IMR-90 (cell line): ENCODE results near the gene IL13RA1. TPM values are rescaled to one million over a fixed set of nuclear protein-coding genes. Genes with fewer than 3 reads are reported as not detected.
A peak's percentile ranks its signal among the peaks of the same experiment; 100 is the strongest.

Source experiments
- ATAC-seq: fragments of 200-7000 bp; cut with Tn5 transposase; 2 replicates; pipeline ENCODE4 v1.9.1; 2020; ENCODE audit warnings: low read depth, mild to moderate bottlenecking, moderate library complexity
- BruUV-seq: library from RNA; stranded (reverse); fragments of 400-500 nt; replicated peaks from 2 replicates; lab custom pipeline; 2021; lab: Mats Ljungman, UMichigan
- CTCF ChIA-PET: fragments of 300-600 bp; formaldehyde crosslinking; extraction: SDS; loops from one replicate; lab custom pipeline; 2021; ENCODE audit warnings: antibody characterized with exemption; lab: Yijun Ruan, JAX
- POLR2A ChIA-PET: fragments of 300-600 bp; sonication (Branson Sonifier 250); formaldehyde crosslinking; loops from one replicate; lab custom pipeline; 2022; ENCODE audit warnings: antibody characterized with exemption; ENCODE audit not compliant: unreplicated experiment; lab: Charles Lee
- DNase-seq: peaks from one replicate; pipeline ENCODE4 v3.0.0; 2013
- H2AFZ ChIP-seq: replicated peaks from 2 replicates; pipeline ENCODE3; 2013; ENCODE audit warnings: low read length, mild to moderate bottlenecking; ENCODE audit not compliant: poor library complexity
- H2AK5ac ChIP-seq: 2 replicates; pipeline ENCODE4 v1.6.1; 2013; ENCODE audit warnings: low read depth, low read length, inconsistent platforms
- H2AK9ac ChIP-seq: replicated peaks from 2 replicates; pipeline ENCODE3; 2013; ENCODE audit warnings: mild to moderate bottlenecking, low read depth, low read length, moderate library complexity; ENCODE audit not compliant: poor library complexity
- H2BK120ac ChIP-seq: 2 replicates; pipeline ENCODE4 v1.6.1; 2013; ENCODE audit warnings: low read depth, low read length, inconsistent platforms
- H2BK15ac ChIP-seq: 3 replicates; pipeline ENCODE4 v1.6.1; 2013; ENCODE audit warnings: low read depth, low read length, inconsistent platforms
- H2BK20ac ChIP-seq: 2 replicates; pipeline ENCODE4 v1.6.1; 2013; ENCODE audit warnings: low read depth, mild to moderate bottlenecking, inconsistent platforms, low read length, moderate library complexity
- H2BK5ac ChIP-seq: 2 replicates; pipeline ENCODE4 v1.6.1; 2013; ENCODE audit warnings: mild to moderate bottlenecking, low read depth, low read length, inconsistent platforms; ENCODE audit not compliant: poor library complexity, severe bottlenecking
- H3K14ac ChIP-seq: replicated peaks from 2 replicates; pipeline ENCODE4 v1.6.1; 2013; ENCODE audit warnings: low read depth, low read length, inconsistent platforms
- H3K18ac ChIP-seq: 2 replicates; pipeline ENCODE4 v1.6.1; 2013; ENCODE audit warnings: low read depth, low read length, control low read depth
- H3K23ac ChIP-seq: 2 replicates; pipeline ENCODE4 v1.6.1; 2013; ENCODE audit warnings: low read depth, low read length, inconsistent platforms
- H3K27ac ChIP-seq: 2 replicates; pipeline ENCODE4 v1.5.1; 2013; ENCODE audit warnings: mild to moderate bottlenecking, control low read depth, low read length; ENCODE audit not compliant: insufficient read depth
- H3K27me3 ChIP-seq: 2 replicates; pipeline ENCODE4 v1.6.1; 2013; ENCODE audit warnings: low read length; ENCODE audit not compliant: control insufficient read depth, insufficient read depth
- H3K36me3 ChIP-seq: 2 replicates; pipeline ENCODE4 v1.6.1; 2013; ENCODE audit warnings: low read length, mixed read lengths; ENCODE audit not compliant: control insufficient read depth, insufficient read depth
- H3K4ac ChIP-seq: 2 replicates; pipeline ENCODE4 v1.6.1; 2013; ENCODE audit warnings: low read depth, low read length, inconsistent platforms
- H3K4me1 ChIP-seq: 2 replicates; pipeline ENCODE4 v1.6.1; 2013; ENCODE audit warnings: low read length, mixed read lengths; ENCODE audit not compliant: control insufficient read depth, insufficient read depth
- H3K4me2 ChIP-seq: 2 replicates; pipeline ENCODE4 v1.6.1; 2013; ENCODE audit warnings: low read depth, mild to moderate bottlenecking, control low read depth, low read length, moderate library complexity
- H3K4me3 ChIP-seq: 2 replicates; pipeline ENCODE4 v1.5.1; 2013; ENCODE audit warnings: low read depth, mild to moderate bottlenecking, control low read depth, low read length, moderate library complexity; ENCODE audit not compliant: insufficient read depth
- H3K56ac ChIP-seq: 2 replicates; pipeline ENCODE4 v1.6.1; 2013; ENCODE audit warnings: low read length, inconsistent platforms; ENCODE audit not compliant: insufficient read depth; ENCODE audit errors: extremely low read depth
- H3K79me1 ChIP-seq, 2 experiments: 2 replicates each; pipeline ENCODE4 v1.6.1; 2013; ENCODE audit warnings: low read length in 2 of 2, inconsistent platforms in 1 of 2, low read depth in 1 of 2
- H3K9ac ChIP-seq: 2 replicates; pipeline ENCODE4 v1.6.1; 2013; ENCODE audit warnings: low read depth, low read length, control low read depth
- H3K9me1 ChIP-seq: 2 replicates; pipeline ENCODE4 v1.6.1; 2013; ENCODE audit warnings: low read length, inconsistent platforms; ENCODE audit not compliant: insufficient read depth
- H3K9me3 ChIP-seq: 2 replicates; pipeline ENCODE4 v1.6.1; 2013; ENCODE audit warnings: low read length; ENCODE audit not compliant: control insufficient read depth, insufficient read depth
- H4K20me1 ChIP-seq: 2 replicates; pipeline ENCODE4 v1.6.1; 2013; ENCODE audit warnings: low read length, inconsistent platforms; ENCODE audit not compliant: insufficient read depth
- H4K5ac ChIP-seq: 2 replicates; pipeline ENCODE4 v1.6.1; 2013; ENCODE audit warnings: mild to moderate bottlenecking, low read depth, low read length, control low read depth
- H4K8ac ChIP-seq, 2 experiments: 2 replicates each; pipeline ENCODE4 v1.6.1; 2013; ENCODE audit warnings: low read depth in 2 of 2, low read length in 2 of 2, control low read depth in 1 of 2, inconsistent platforms in 1 of 2
- H4K91ac ChIP-seq: 2 replicates; pipeline ENCODE4 v1.6.1; 2013; ENCODE audit warnings: low read depth, low read length, inconsistent platforms; ENCODE audit not compliant: insufficient read depth
- CEBPB ChIP-seq: IDR thresholded peaks from 2 replicates; pipeline ENCODE4 v1.6.1; 2012; ENCODE audit warnings: low read depth, low read length, improper control_type of control experiment
- MAZ ChIP-seq: IDR thresholded peaks from 2 replicates; pipeline ENCODE4 v1.6.1; 2012; ENCODE audit warnings: low read depth, mild to moderate bottlenecking, low read length, improper control_type of control experiment, moderate library complexity, borderline replicate concordance
- MXI1 ChIP-seq: IDR thresholded peaks from 2 replicates; pipeline ENCODE4 v1.6.1; 2012; ENCODE audit warnings: low read depth, mild to moderate bottlenecking, low read length, moderate library complexity, borderline replicate concordance
- POLR2A ChIP-seq: IDR thresholded peaks from 2 replicates; pipeline ENCODE4 v1.6.1; 2012; ENCODE audit warnings: mild to moderate bottlenecking, low read depth, low read length
- RAD21 ChIP-seq: IDR thresholded peaks from 2 replicates; pipeline ENCODE4 v1.6.1; 2012; ENCODE audit warnings: low read length, improper control_type of control experiment
- RCOR1 ChIP-seq: IDR thresholded peaks from 2 replicates; pipeline ENCODE4 v1.6.1; 2012; ENCODE audit warnings: mild to moderate bottlenecking, low read length, improper control_type of control experiment; ENCODE audit not compliant: insufficient replicate concordance
- RFX5 ChIP-seq: IDR thresholded peaks from 2 replicates; pipeline ENCODE4 v1.8.0; 2012; ENCODE audit warnings: low read depth, mild to moderate bottlenecking, low read length, moderate library complexity
- SMC3 ChIP-seq: fragments of 150-350 bp; IDR thresholded peaks from 2 replicates; pipeline ENCODE4 v1.6.1; 2016; ENCODE audit warnings: low read depth, mild to moderate bottlenecking, antibody characterized with exemption, low read length, moderate library complexity
- WGBS, 2 experiments: methylation state at CpG; one replicate each; pipeline versions ENCODE4 v1.1.5 to v1.1.7; 2013; ENCODE audit warnings: missing lambda C conversion rate in 2 of 2; ENCODE audit not compliant: insufficient read length in 1 of 2; ENCODE audit errors: extremely low coverage in 2 of 2; 5-methylcytosine and 5-hydroxymethylcytosine counted together
- dilution Hi-C: fragments of 300-500 bp; cut with HindIII; formaldehyde crosslinking; loops from one replicate; pipeline ENCODE4 v1.14.3; 2018; ENCODE audit warnings: low sequenced_read_pairs; ENCODE audit not compliant: unreplicated experiment
- in situ Hi-C: fragments of 300-500 bp; cut with MboI; formaldehyde crosslinking; loops from 3 replicates; pipeline ENCODE4 v1.14.3; 2019; ENCODE audit warnings: low sequenced_read_pairs, inconsistent platforms, mixed read lengths
- intact Hi-C: fragments of 100-400 bp; cut with micrococcal nuclease; formaldehyde crosslinking; loops from 2 replicates; pipeline ENCODE4 v1.10.0; 2022
- polyA plus RNA-seq, 3 experiments: library from polyadenylated mRNA; depleted of rRNA; stranded (reverse); fragments of >200 nt; gene quantifications; 2 replicates each; pipeline ENCODE4 v1.2.3, GENCODE V29; 2012; ENCODE audit warnings: low replicate concordance in 1 of 3
- total RNA-seq: library from RNA; depleted of rRNA; stranded (reverse); fragments of >200 nt; gene quantifications from 2 replicates; pipeline ENCODE4 v1.2.3, GENCODE V29; 2012
- TF ChIP-seq, protein P1 (sequence below): fragments of 150-350 bp; IDR thresholded peaks from 2 replicates; pipeline ENCODE4 v1.6.1; 2016; ENCODE audit warnings: low read depth, mild to moderate bottlenecking, low read length, moderate library complexity, borderline replicate concordance
- TF ChIP-seq, protein P2 (sequence below): fragments of 150-350 bp; IDR thresholded peaks from 2 replicates; pipeline ENCODE4 v1.6.1; 2017; ENCODE audit warnings: mild to moderate bottlenecking, antibody characterized with exemption, low read length, low read depth
- TF ChIP-seq, protein P3 (sequence below): conservative IDR thresholded peaks from 2 replicates; pipeline ENCODE4 v1.5.1; 2012; ENCODE audit warnings: mild to moderate bottlenecking, low read depth, low read length, improper control_type of control experiment

The IL13RA1 gene
- total and polyA plus RNA-seq, 2 of the 4 experiments (the other 2 are of a cell fraction) = 24.2 to 31.7 TPM

DNA sequence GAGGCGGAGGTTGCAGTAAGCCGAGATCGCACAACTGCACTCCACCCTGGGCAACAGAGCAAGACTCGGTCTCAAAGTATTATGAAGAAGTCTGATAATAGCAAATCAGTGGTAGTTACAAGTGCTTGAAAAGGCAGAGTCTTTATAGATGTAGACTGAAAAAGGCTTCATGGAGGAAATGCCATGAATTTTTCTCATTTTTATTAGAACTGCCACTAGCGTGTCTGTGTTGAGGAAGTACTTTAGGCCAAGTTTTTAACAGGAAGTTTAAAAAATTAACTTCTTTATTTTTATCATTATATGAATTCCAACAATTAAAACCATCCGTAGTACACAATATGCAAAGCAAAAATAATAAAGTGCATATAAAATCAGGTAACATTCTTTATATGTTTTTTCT lies 32.8 kb upstream of the IL13RA1 start:
- Histone ChIP-seq H3K9me3 (no peaks in the 10 kb centered on the region), H3K4ac (no peak overlapping the region), H2BK120ac (no peak overlapping the region), H3K18ac (no peak overlapping the region), H2AK5ac (no peak overlapping the region), H3K27ac (no peak overlapping the region), H4K8ac (no peak overlapping the region), H3K9me1 (no peaks in the 10 kb centered on the region), H3K36me3 (no peaks in the 10 kb centered on the region), H2BK20ac (no peak overlapping the region), H2BK5ac (no peak overlapping the region), H3K4me3 (no peak overlapping the region), H2AK9ac (no peak overlapping the region), H3K4me1 (peaks cover 1% of the 10 kb centered on the region; the same call in 1 of the 2 replicates), H3K14ac (no peak overlapping the region), H4K91ac (no peak overlapping the region), H3K79me1 (no peaks in the 10 kb centered on the region), H3K9ac (no peak overlapping the region), H3K23ac (no peak overlapping the region), H2AFZ (no peak overlapping the region), H4K5ac (no peak overlapping the region), H3K27me3 (no peaks in the 10 kb centered on the region), H2BK15ac (no peak overlapping the region), H3K56ac (no peak overlapping the region), H4K20me1 (no peaks in the 10 kb centered on the region), H3K4me2 (no peak overlapping the region)
- BruUV-seq = no TSS peak
- ChIA-PET CTCF (no interaction called here), POLR2A (no interaction called here)
- TF ChIP-seq, protein P1, sequence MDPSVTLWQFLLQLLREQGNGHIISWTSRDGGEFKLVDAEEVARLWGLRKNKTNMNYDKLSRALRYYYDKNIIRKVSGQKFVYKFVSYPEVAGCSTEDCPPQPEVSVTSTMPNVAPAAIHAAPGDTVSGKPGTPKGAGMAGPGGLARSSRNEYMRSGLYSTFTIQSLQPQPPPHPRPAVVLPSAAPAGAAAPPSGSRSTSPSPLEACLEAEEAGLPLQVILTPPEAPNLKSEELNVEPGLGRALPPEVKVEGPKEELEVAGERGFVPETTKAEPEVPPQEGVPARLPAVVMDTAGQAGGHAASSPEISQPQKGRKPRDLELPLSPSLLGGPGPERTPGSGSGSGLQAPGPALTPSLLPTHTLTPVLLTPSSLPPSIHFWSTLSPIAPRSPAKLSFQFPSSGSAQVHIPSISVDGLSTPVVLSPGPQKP = no peak
- no peak for TF ChIP-seq RFX5
- no peak for TF ChIP-seq MAZ
- TF ChIP-seq POLR2A = no peak
- no peak for TF ChIP-seq MXI1
- no peak for TF ChIP-seq CEBPB
- TF ChIP-seq, protein P2, sequence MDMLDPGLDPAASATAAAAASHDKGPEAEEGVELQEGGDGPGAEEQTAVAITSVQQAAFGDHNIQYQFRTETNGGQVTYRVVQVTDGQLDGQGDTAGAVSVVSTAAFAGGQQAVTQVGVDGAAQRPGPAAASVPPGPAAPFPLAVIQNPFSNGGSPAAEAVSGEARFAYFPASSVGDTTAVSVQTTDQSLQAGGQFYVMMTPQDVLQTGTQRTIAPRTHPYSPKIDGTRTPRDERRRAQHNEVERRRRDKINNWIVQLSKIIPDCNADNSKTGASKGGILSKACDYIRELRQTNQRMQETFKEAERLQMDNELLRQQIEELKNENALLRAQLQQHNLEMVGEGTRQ = no peak
- no peak for TF ChIP-seq SMC3
- TF ChIP-seq RAD21 = no peak
- TF ChIP-seq RCOR1 = no peak
- TF ChIP-seq, protein P3, sequence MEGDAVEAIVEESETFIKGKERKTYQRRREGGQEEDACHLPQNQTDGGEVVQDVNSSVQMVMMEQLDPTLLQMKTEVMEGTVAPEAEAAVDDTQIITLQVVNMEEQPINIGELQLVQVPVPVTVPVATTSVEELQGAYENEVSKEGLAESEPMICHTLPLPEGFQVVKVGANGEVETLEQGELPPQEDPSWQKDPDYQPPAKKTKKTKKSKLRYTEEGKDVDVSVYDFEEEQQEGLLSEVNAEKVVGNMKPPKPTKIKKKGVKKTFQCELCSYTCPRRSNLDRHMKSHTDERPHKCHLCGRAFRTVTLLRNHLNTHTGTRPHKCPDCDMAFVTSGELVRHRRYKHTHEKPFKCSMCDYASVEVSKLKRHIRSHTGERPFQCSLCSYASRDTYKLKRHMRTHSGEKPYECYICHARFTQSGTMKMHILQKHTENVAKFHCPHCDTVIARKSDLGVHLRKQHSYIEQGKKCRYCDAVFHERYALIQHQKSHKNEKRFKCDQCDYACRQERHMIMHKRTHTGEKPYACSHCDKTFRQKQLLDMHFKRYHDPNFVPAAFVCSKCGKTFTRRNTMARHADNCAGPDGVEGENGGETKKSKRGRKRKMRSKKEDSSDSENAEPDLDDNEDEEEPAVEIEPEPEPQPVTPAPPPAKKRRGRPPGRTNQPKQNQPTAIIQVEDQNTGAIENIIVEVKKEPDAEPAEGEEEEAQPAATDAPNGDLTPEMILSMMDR = no peak
- DNase-seq (no peak), ATAC-seq (peak; percentile 56)
- in situ Hi-C loops (no loop called here), intact Hi-C loops (no loop called here), dilution Hi-C loops (no loop called here)
- WGBS, 2 experiments = 83% methylated on average over 3 of the region's 6 CpGs; no CpG with 5 or more reads in 1 of the 2 experiments
